ENCODE results near the gene ATP7A.
"Not testable (repeated sequence)": the region's sequence is repeated elsewhere in the genome, so short reads cannot be mapped to it uniquely, and the experiment has no call there.

The ATP7A gene

DNA sequence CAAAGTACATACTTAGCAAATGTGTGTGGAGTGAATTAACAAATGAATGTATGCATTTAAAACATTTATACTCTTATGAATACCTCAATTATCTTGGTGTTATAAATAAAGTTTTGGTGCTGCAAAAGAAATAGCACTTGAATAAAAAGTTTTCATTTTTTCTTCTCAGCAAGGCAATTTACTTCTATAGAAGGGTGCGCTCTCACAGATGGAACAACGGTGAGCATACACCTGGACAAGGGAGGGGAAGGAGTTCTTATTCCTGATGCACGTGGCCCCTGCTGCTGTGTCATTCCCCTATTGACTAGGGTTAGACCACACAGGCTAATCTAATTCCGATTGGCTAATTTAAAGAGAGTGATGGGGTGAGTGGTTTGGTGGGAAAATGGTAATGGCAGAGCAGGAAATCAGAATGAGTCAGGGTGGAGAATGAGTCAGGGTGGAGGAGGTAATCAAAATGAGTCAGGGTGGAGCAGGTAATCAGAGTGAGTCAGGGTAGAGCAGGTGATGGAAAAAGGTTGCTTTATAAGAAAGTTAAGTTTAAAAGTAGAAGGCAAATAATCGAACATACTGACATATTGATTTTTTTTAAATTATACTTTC is 165.4 kb downstream of the ATP7A start:
- H3K4me3 ChIP-seq (replicated peaks in 1 of 2; ENCODE audit: low read depth in 2 of 2, low read length in 2 of 2), result no peak overlapping the region
- peak in 1 of 2 donors; percentile 9 for DNase-seq (ENCODE audit: low read depth in 2 of 2)
- TF ChIP-seq, protein P1, sequence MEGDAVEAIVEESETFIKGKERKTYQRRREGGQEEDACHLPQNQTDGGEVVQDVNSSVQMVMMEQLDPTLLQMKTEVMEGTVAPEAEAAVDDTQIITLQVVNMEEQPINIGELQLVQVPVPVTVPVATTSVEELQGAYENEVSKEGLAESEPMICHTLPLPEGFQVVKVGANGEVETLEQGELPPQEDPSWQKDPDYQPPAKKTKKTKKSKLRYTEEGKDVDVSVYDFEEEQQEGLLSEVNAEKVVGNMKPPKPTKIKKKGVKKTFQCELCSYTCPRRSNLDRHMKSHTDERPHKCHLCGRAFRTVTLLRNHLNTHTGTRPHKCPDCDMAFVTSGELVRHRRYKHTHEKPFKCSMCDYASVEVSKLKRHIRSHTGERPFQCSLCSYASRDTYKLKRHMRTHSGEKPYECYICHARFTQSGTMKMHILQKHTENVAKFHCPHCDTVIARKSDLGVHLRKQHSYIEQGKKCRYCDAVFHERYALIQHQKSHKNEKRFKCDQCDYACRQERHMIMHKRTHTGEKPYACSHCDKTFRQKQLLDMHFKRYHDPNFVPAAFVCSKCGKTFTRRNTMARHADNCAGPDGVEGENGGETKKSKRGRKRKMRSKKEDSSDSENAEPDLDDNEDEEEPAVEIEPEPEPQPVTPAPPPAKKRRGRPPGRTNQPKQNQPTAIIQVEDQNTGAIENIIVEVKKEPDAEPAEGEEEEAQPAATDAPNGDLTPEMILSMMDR (IDR thresholded peaks at IDR 0.05; ENCODE audit: low read depth, low read length), result no peak

DNA sequence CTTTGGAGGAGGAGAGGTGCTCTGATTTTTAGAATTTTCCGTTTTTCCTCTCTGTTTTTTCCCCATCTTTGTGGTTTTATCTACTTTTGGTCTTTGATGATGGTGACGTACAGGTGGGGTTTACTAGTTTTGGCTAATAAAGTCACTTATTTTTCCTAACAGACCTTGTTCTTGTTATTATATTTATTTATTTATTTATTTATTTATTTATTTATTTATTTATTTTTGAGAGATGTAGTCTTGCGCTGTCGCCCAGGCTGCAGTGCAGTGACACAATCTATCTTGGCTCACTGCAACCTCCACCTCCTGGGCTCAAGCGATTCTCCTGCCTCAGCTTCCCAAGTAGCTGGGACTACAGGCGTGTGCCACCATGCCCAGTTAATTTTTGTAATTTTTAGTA is 170.9 kb downstream of the ATP7A start:
- DNase-seq (ENCODE audit: low read depth in 2 of 2); H3K4me3 ChIP-seq (replicated peaks in 1 of 2; ENCODE audit: low read depth in 2 of 2, low read length in 2 of 2): not testable (repeated sequence)

DNA sequence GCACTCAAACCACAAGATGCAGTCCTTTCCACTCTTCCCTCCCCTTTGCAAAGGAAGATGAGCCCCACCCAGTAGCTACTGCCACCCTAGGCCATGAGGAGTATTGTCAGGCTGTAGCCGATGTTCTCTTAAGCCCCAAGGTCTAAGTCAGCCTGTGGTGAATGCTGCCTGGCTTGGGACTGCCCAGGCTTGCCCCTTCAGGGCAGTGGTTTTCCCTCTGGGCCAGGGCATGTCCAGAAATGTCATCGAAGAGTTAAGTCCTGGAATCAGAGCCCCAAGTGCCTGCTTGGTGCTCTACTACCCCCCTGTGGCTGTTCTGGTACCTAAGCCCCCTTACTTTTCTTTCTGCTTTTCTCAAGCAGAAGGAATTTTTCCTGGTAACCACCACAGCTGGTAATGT is 181.8 kb downstream of the ATP7A start:
- peak; percentile 66 to 69 for DNase-seq (ENCODE audit: low read depth in 2 of 2)
- TF ChIP-seq, protein P1 (IDR thresholded peaks at IDR 0.05; ENCODE audit: low read depth, low read length), result peak; percentile 48
- H3K4me3 ChIP-seq (replicated peaks in 1 of 2; ENCODE audit: low read depth in 2 of 2, low read length in 2 of 2), result no peak overlapping the region

DNA sequence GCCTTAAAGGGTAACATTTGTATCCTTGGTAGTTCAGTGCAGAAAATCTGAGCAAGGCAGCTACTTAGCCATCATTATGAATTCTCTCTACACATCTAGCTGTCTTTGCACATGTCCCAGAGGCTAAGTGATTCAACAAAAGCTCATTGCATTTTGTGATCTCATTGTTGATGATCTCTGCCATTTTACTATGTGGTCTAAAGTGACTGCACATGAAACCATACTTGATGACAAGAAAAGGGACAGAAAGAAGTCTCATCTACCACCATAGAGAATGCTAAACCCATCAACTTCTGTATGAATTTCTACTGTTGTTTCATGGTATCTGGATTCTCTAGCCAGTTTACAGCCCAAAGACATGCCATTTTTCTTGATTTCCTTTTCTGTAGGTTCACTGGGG is 187.6 kb downstream of the ATP7A start:
- TF ChIP-seq, protein P1 (IDR thresholded peaks at IDR 0.05; ENCODE audit: low read depth, low read length), result no peak
- H3K4me3 ChIP-seq (replicated peaks in 1 of 2; ENCODE audit: low read depth in 2 of 2, low read length in 2 of 2), result no peak overlapping the region
- no peak for DNase-seq (ENCODE audit: low read depth in 2 of 2)

All from cardiac fibroblast (primary cell).